GM19043 (cell line): ENCODE results near the gene TMEM86B.

Source experiments
- ATAC-seq: cut with Tn5 transposase; IDR thresholded peaks from one replicate; pipeline ENCODE4 v1.9.1; 2021; ENCODE audit warnings: low read depth; ENCODE audit not compliant: unreplicated experiment

Gene TMEM86B

DNA sequence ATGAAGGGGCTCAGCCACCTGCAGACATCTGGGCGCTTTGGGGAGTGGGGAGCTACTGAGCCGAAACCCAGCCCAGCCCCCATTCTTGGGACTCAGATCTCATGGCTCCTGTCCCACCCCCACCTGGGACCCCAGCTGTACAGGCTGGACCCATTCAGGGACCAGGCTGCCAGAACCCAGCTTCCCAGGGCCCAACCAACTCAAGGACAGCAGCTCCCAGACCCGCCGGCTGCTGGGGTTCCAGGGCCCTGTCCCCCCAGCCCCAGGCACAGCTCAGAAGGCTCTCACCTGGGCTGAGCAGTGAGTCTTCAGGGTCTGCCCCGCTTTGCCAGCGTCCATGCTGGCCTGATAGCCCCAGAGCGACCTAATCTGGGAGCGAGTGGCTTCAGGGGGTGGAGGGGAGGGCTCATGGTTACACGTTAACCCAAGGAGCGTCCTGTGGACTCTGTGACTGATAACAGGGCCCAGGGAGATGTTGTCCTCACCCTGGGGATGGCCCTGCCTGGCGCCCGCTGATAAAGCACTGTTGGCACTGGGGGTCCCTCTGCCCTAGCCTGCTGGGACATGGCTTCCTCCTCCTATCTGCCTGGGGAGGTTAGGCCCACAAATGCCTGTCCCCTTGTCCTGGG is at the start of gene TMEM86B:
TMEM86B (minus strand) TSS at position 361 of the 629 bp plus-strand sequence; CDS start at position 339, 22 bp downstream.
- ATAC-seq, result no peak

GRCh38 chr19:55277494-55277893 is 48.9 kb upstream of the TMEM86B start:
- no peak for ATAC-seq

DNA sequence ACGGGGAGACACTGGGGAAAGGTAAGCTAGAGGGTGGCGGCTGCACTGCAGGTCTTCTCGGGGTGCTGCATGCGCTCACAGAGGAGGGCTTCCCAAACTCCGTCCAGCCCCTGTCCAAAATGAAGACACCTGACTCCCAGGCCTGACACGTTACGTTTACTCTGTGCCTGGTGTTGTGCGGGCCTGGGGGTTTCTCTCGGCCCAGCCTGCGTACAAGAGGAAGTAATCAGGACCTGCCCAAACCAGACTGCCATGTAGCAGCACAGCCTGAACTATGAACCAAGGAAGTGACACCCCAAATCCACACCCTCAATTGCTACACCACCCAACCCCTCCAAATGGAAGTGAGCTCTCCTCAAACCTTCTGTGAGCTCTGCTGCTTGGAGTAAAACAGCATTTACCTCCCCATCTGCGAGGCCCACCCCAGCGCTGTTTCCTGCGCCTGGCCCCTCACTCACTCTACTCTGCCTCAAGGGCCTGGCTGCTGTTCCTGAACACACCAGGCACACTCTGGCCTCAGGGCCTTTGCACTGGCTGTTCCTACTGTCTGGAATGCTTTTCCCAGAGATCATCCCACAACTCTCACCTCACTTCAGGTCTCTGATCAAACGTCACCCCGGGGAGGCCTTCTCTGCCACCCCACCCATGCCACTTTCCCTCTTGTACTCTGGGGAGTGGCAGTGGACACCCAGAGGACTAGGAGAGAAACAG is 48.3 kb upstream of the TMEM86B start:
- ATAC-seq, result peak; percentile 14

DNA sequence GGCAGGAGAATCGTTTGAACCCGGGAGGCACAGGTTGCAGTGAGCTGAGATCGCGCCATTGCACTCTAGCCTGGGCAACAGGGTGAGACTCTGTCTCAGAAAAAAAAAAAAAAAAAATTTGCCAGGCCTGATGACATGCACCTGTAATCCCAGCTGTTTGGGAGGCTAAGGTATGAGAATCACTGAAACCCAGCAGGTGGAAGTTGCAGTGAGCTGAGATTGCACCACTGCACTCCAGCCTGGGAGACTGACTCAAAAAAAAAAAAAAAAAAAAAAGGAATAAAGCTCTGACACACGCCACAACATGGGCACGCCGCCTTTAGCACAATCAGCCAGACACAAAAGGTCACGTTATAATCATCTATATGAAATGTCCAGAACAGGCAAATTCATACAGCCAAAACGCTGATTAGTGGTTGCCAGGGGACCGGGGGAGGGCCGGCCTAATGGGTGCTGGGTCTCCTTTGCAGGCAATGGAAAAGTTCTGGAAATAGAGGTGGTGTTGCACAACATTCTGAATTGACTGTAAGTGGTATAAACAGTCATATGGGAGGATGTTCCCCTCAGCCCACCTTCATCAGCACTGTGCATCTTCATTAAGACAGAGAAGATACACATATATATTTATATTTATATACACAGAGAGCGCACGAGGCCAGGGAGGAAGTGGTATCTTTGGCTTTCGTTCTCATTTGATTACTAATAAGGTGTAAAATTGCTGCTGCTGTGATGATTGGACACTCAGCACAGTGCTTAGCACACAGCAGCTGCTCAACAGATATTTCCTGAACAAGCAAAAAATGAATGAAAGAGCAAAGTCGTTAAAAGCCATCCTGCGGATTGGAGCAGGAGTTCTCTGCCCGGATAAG is 47.5 kb upstream of the TMEM86B start:
- peak; percentile 50 for ATAC-seq

DNA sequence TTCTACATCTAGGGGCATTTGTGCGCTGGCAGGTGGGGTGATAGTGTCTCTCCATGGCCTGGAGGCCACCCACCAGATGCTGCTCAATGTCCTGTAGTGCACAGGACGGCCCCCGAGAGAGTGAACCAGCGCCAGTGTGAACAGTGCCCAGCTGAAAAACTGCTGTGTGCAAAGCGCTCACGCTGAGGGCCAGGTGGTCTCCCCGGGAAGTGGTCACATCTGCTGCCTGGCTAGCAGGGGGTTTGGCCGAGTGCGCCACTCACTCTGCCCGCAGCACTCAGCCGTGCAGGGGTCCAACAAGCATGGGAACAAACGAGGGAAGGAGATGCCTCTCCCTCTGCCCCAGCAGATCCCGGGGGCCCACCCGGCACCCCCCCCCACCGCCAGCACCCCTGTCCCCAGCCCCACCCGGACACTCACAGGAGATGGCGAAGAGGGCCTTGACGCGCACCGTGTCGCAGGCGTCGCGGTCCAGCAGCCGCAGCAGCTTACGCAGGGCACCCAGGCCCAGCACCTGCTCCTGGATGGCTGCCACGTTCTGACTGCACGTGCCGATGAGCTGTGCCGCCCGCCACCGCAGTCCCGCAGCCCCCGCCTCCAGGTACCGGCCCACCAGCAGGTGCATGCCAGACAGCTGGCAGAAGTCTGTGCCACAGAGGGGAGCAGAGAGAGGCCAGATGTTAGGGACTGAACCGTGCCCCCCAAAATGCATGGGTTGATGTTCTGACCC is 45.6 kb upstream of the TMEM86B start:
- ATAC-seq, result no peak

DNA sequence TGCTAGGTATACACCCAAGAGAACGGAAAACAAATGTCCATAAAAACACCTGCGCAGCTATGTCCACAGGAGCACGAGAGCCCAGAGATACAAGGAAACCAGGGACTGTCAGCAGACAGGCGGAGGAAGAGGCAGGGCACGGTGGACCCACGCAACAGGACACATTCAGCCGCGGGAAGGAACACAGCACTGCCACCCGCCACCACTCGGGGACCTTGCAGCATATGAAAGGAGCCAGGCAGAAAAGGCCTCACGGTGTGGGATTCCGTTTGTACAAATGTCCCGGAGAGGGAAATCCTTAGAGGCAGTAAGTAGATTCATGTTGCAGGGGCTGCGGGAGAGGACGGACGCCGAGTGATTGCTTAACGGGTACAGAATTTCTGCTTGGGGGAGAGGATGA is 43.6 kb upstream of the TMEM86B start:
- ATAC-seq, result no peak

- no peak for ATAC-seq
These were observed 41.8 kb upstream of the TMEM86B start for GRCh38 chr19:55270172-55270942.

GRCh38 chr19:55269299-55269698 is 40.7 kb upstream of the TMEM86B start:
- no peak for ATAC-seq

DNA sequence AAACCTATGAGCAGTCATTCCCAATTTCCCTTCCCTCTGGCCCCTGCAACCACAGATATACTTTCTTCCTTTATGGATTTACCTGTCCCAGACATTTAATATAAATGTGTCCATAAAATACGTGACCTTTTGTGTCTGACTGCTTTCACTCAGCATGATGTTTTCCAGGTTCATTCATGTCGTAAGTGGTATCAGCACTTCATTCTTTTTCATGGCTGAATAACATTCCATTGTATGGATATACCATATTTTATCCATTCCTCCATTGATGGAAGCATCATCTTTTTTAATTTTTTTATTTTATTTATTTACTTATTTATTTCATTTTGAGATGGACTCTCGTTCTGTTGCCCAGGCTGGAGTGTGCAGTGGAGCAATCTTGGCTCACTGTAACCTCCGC is 38.3 kb upstream of the TMEM86B start:
- ATAC-seq, result no peak

DNA sequence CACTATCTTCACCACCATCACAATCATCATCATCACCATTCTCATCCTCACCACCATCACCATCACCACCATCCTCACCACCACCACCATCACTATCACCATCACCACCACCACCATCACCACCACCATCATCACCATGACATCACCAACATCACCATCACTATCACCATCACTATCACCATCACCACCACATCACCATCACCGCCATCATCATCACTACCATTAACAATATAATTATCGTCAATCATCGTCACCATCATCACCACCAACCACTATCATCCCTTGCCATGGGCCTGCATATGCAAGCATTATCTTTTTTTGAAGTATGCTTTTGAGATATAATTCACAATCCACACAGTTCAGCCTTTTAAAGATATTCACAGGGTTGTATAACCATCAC is 37.8 kb upstream of the TMEM86B start:
- ATAC-seq, result no peak

DNA sequence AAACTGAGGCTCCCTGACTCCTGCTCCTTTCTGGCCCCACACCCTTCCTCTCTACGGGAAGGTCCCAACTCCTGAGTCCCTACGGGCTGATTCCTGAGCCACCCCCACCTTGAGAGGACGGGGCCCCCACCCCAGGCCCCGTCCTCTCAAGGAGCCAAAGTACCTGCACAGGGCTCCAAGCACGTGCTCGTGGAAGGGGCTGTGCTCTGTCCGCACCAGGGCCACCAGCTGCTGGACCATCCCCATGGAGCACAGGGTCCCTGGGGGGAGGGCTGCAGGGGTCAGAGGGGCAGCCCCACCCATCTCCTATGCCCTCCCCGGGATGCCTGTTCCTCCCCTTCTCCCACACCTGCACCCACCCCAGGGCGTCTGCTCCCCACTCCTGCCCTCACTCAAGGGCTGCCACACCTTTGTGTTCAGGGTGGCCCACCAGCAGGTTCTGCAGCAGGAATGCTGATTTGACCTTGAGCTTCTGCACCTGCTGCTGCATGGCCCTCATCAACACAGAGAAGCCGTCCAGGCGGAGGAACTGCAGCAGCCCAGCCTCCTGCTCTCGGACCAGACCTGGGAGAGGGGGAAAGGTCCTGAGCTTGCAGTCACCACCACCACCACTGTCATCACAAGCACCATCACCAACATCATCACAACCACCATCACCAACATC is 37.3 kb upstream of the TMEM86B start:
- no peak for ATAC-seq

DNA sequence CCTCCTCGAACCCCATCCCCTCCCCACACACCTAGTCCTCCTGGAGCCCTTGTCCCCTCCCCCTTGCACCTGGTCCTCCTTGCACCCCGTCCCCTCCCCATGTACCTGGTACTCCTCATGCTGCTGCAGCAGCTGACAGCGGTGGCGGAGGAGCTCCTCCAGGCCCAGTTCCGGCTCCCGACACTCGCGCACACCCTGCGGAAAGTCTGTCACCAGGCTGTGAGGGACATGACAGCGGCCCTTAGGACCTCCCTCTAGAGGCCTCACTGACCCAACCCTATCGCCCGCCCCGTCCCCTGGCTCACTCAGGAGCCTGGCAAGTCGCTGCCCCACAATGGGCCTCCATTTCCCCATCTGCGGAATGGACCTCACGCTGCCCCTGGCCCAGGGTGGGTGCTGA is 36.6 kb upstream of the TMEM86B start:
- ATAC-seq, result no peak

DNA sequence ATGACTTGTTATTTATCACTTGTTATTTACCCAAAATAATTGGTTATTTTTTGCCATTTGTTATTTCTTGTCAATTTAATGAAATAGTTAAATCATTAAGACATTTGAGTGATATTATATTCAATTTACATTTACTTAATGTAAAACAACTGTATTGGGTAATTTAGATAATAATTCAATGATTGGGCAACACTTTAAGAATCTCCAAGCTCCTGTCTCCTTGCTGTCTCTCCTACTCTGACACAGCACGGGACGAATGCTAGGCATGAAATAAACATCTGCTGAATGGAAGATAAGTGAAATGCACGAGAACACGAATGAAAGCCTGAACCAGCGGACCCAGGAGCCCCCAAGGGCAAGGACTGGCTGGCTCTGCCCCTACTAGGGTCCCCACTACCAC is 36.0 kb upstream of the TMEM86B start:
- ATAC-seq, result no peak

GRCh38 chr19:55262359-55262758 is 33.8 kb upstream of the TMEM86B start:
- ATAC-seq, result no peak

DNA sequence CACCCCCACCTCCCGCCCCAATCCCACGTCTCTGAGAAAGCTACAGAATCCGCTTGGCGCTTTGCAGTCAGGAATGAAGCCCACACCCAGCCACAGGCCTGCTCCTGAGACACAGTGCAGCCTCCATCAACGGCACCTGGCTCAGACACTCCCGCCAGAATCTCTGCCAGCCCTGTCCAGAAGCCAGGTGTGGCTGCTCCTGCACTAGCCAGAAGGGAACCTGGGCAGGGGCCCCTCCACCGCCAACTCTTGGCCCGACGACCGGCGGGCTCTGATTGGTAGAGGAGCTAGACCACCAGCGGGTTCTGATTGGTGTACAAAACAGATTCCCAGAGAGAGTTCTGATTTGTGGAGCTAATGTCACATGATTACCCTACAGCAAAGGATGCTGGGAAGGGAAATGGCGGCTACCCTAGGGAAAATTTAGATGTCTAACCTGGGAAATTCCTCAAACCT is 33.1 kb upstream of the TMEM86B start:
- ATAC-seq, result no peak

DNA sequence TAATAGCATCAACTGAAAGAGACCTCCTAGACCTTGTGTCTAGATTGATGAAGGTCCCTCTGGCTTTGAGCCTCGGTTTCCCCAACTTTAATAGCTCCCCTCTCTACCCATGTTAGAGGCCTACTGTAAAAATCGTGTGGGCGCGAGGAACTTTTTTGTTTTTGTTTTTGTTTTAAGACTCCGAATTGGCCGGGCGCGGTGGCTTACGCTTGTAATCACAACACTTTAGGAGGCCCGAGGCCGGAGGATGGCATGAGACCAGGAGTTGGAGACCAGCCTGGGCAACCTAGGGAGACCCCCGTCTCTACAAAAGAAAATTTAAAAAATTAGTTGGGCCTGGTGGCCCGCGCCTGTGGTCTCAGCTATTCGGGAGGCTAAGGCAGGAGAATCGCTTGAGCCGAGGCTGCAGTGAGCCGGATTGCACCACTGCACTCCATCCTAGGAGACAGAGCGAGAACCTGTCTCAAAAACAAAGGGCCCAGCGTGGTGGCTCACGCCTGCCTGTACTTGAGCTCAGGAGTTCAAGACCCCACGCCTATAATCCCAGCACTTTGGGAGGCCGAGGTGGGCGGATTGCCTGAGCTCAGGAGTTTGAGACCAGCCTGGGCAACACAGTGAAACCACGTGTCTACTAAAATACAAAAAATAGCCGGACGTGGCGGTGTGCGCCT is 31.1 kb upstream of the TMEM86B start:
- no peak for ATAC-seq

- ATAC-seq, result peak; percentile 56
These were observed 30.4 kb upstream of the TMEM86B start, which contains the start of gene PPP6R1 for GRCh38 chr19:55258828-55259539. TSS of gene PPP6R1 (minus strand) at chr19:55259017. CDS start at chr19:55247103, 11,914 bp downstream.

DNA sequence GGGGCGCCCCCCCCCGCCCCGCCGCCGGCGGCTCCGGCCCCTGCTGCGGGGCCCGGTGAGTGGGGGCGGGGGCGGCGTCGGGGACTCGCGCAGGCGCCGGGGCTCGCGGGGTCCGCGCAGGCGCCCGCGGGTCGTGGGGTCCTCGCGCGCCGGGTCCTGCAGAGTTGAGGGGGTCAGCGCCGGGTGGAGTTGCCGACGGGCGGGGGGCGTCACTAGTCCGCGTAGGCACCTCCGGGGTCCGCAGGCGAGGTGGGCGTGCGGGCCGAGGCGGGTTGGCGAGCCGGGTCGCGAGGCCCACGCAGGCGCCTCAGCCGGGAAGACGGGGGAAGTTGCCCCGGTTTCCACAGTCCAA is 29.9 kb upstream of the TMEM86B start:
- no peak for ATAC-seq
